Activated CD8-positive, alpha-beta memory T cell treated with anti-CD3 and anti-CD28 coated beads, Interleukin-2, amount 10 ng/mL, durations not matched to agents 7 days and 5 days (primary cell): ENCODE data around the gene MAPK4. TPM values are rescaled to one million over a fixed set of nuclear protein-coding genes. Genes with fewer than 3 reads are reported as not detected.

Source experiments
- ATAC-seq: fragments of 150-1000 bp; cut with Tn5 transposase; one replicate; pipeline ENCODE4 v1.10.0; 2021; ENCODE audit warnings: moderate library complexity
- CTCF ChIA-PET: fragments of 350-600 bp; sonication (Branson Sonifier 250); formaldehyde crosslinking; loops from one replicate; lab custom pipeline; 2021; ENCODE audit warnings: antibody characterized with exemption; lab: Charles Lee
- DNase-seq: peaks from one replicate; pipeline ENCODE4 v3.0.0-alpha.2; 2020
- H3K27ac Mint-ChIP-seq: one replicate; pipeline ENCODE4 v1.8.0; 2021; ENCODE audit warnings: mild to moderate bottlenecking, mixed read lengths
- H3K27me3 Mint-ChIP-seq: one replicate; pipeline ENCODE4 v1.8.0; 2021; ENCODE audit warnings: mixed read lengths
- H3K36me3 Mint-ChIP-seq: one replicate; pipeline ENCODE4 v1.8.0; 2021; ENCODE audit warnings: mild to moderate bottlenecking, mixed read lengths
- H3K4me1 Mint-ChIP-seq: one replicate; pipeline ENCODE4 v1.8.0; 2021; ENCODE audit warnings: mixed read lengths
- H3K4me3 Mint-ChIP-seq: one replicate; pipeline ENCODE4 v1.8.0; 2021; ENCODE audit warnings: mild to moderate bottlenecking, moderate library complexity, mixed read lengths
- H3K9me3 Mint-ChIP-seq: one replicate; pipeline ENCODE4 v1.8.0; 2022; ENCODE audit warnings: low read depth, mixed read lengths
- total RNA-seq, 2 experiments: library from RNA; stranded (reverse); gene quantifications; one replicate each; pipeline ENCODE4 v1.2.3, GENCODE V29; 2021

Gene MAPK4
- total RNA-seq, 2 experiments from 2014 or later = not detected

DNA sequence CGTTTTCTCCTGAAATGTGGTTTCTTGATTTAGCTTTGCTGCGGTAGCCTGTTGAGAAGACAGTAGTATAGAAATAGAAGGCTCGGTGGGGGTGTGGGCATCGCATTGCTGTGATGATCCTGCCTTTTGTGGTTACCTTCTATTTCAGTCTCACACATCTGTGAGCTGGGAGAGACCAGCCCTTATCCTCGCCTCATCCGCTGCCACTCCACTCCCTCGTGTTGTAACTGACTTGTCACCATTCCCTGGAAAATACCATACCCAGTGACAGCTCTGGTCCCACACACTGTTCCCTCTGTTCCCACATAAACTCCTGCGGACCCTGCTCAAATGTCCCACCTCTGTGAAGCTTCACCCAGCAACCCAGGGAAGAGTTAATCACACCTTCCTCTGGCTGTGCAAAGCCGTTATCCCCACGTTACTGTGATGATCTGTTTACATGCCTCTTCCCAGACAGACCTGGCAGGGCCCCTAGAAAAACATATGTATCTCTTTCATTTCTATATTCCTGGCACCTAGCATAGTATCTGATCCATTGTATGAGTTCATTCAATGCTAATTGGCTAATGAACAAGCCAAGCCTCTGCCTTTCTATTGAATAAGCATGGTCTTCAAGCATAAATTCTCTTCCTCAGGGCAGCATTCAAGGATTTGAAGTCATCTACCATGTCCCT lies 114.6 kb downstream of the MAPK4 start:
- no peaks in the 10 kb centered on the region for H3K4me1 Mint-ChIP-seq
- no peaks in the 10 kb centered on the region for H3K36me3 Mint-ChIP-seq
- no peaks in the 10 kb centered on the region for H3K9me3 Mint-ChIP-seq
- no peak overlapping the region for H3K4me3 Mint-ChIP-seq
- CTCF ChIA-PET = no interaction called here
- ATAC-seq (no peak), DNase-seq (no peak)
- no peak overlapping the region for H3K27ac Mint-ChIP-seq
- H3K27me3 Mint-ChIP-seq = no peaks in the 10 kb centered on the region

DNA sequence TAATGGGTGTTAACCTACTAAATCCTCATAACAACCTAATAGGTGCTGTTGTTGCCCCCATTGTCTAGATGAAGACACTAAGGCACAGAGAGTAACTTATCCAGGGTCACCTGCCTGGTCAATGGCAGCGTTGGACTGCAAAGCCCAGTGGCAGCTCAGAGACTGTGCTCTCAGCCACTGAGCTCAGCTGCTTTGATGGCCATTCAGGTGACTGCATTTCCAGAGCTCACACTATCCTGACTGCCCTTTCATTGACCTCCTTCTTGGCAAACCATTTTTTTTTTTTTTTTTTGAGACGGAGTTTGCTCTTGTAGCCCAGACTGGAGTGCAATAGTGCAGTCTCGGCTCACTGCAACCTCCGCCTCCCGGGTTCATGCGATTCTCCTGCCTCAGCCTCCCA lies 115.2 kb downstream of the MAPK4 start:
- H3K4me3 Mint-ChIP-seq = no peak overlapping the region
- ATAC-seq (no peak), DNase-seq (no peak)
- CTCF ChIA-PET = no interaction called here
- H3K4me1 Mint-ChIP-seq = no peaks in the 10 kb centered on the region
- H3K36me3 Mint-ChIP-seq = no peaks in the 10 kb centered on the region
- no peaks in the 10 kb centered on the region for H3K9me3 Mint-ChIP-seq
- H3K27me3 Mint-ChIP-seq = no peaks in the 10 kb centered on the region
- no peak overlapping the region for H3K27ac Mint-ChIP-seq

DNA sequence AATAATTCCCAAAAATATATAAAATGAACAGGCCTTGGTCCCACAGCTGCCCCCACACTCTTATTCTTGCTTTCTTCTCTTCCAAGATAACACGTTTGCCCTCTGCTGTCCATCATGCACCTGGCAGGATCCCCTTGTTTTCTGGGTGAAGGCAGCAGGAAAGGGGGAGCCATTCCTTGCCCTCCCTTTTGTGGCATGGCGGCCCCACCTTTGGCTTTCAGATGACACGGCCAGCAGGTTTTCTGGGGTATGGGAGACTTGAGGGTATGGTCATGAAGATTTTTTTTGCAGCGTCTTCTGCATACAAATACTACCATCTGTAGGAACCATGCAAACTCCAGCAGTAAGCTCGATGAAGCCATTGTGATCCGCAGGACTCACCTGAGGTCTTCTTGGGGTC lies 118.8 kb downstream of the MAPK4 start:
- CTCF ChIA-PET = no interaction called here
- ATAC-seq (no peak), DNase-seq (no peak)
- no peak overlapping the region for H3K27ac Mint-ChIP-seq
- no peak overlapping the region for H3K4me3 Mint-ChIP-seq
- no peaks in the 10 kb centered on the region for H3K36me3 Mint-ChIP-seq
- H3K4me1 Mint-ChIP-seq = no peaks in the 10 kb centered on the region
- peaks cover 6% of the 10 kb centered on the region for H3K27me3 Mint-ChIP-seq
- H3K9me3 Mint-ChIP-seq = no peaks in the 10 kb centered on the region

DNA sequence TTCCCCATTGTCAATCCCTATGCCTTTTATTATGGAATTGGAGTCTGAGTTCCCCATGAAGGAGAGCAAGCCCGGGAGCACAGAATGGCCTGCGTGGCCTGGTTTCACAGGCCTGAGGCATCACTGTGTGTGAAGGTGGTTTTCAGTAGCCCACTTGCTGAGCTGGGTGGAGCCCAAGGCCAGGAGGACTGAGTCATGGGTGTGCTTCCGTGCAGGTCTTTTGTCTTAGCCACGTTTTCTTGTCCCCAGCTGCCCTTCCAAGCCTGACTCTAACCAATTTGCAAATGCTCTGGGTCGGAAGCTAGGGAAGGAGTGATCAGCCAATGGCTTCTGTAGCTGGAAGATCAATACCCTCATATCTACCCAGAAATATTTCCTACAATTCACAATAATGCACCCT lies 119.2 kb downstream of the MAPK4 start:
- Mint-ChIP-seq H3K4me3 (no peak overlapping the region), H3K4me1 (no peaks in the 10 kb centered on the region), H3K27ac (no peak overlapping the region), H3K36me3 (no peaks in the 10 kb centered on the region), H3K9me3 (no peaks in the 10 kb centered on the region), H3K27me3 (peaks cover 6% of the 10 kb centered on the region)
- DNase-seq (no peak), ATAC-seq (no peak)
- CTCF ChIA-PET = no interaction called here

GRCh38 chr18:50679656-50680055 lies 119.8 kb downstream of the MAPK4 start:
- Mint-ChIP-seq H3K27ac (no peak overlapping the region), H3K27me3 (peaks cover 6% of the 10 kb centered on the region), H3K9me3 (no peaks in the 10 kb centered on the region), H3K4me1 (no peaks in the 10 kb centered on the region), H3K4me3 (no peak overlapping the region), H3K36me3 (no peaks in the 10 kb centered on the region)
- DNase-seq (no peak), ATAC-seq (no peak)
- CTCF ChIA-PET = no interaction called here

DNA sequence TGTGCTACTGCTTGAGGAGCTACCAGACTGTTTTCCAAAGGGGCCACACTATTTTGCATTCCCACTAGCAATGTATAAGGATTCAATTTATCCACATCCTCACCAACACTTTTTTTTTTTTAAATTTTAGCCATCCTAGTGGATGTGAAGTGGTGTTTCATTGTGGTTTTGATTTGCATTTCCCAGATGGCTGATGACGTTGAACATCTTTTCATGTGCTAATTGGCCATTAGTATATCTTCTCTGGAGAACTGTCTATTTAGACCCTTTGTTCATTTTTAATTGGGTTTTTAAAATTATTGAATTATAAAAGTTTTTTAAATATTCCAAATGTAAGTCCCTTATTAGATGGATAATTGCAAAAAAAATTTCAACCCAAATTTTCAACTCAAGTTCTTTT lies 121.1 kb downstream of the MAPK4 start:
- H3K27ac Mint-ChIP-seq = no peak overlapping the region
- H3K9me3 Mint-ChIP-seq = no peaks in the 10 kb centered on the region
- DNase-seq = no peak
- H3K36me3 Mint-ChIP-seq = no peaks in the 10 kb centered on the region
- CTCF ChIA-PET = no interaction called here
- H3K4me1 Mint-ChIP-seq = no peaks in the 10 kb centered on the region
- peaks cover 6% of the 10 kb centered on the region for H3K27me3 Mint-ChIP-seq
- no peak overlapping the region for H3K4me3 Mint-ChIP-seq
- no peak for ATAC-seq

GRCh38 chr18:50682852-50683251 lies 123.0 kb downstream of the MAPK4 start:
- DNase-seq (no peak), ATAC-seq (no peak)
- Mint-ChIP-seq H3K9me3 (no peaks in the 10 kb centered on the region), H3K4me3 (no peak overlapping the region), H3K27me3 (peaks cover 6% of the 10 kb centered on the region), H3K27ac (no peak overlapping the region), H3K4me1 (no peaks in the 10 kb centered on the region), H3K36me3 (no peaks in the 10 kb centered on the region)
- CTCF ChIA-PET = no interaction called here

GRCh38 chr18:50686409-50686808 lies 126.5 kb downstream of the MAPK4 start:
- H3K4me3 Mint-ChIP-seq = no peak overlapping the region
- no peaks in the 10 kb centered on the region for H3K9me3 Mint-ChIP-seq
- H3K4me1 Mint-ChIP-seq = no peaks in the 10 kb centered on the region
- H3K27ac Mint-ChIP-seq = no peak overlapping the region
- peaks cover 6% of the 10 kb centered on the region for H3K27me3 Mint-ChIP-seq
- CTCF ChIA-PET = no interaction called here
- ATAC-seq (no peak), DNase-seq (no peak)
- no peaks in the 10 kb centered on the region for H3K36me3 Mint-ChIP-seq

DNA sequence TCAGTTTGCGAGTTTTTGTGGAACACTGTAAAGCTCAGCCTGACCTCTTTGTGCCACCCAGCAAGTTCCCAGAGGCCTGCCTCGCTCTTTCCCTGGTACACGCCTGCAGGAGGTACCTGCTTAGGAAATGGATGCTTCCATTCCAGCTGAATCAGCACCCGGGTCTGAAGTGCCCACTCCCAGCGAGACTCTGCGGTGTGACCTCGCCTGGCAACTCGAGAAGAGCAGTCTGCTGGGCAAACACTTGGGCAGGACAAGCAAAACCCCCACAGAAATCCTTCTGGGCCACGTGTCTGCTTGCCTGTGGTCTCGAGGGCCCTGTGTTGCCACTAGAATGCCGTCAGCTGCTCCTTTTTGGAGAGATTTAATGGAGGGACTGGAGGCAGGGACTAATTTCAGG lies 127.6 kb downstream of the MAPK4 start:
- Mint-ChIP-seq H3K27ac (no peak overlapping the region), H3K9me3 (no peaks in the 10 kb centered on the region), H3K4me1 (no peaks in the 10 kb centered on the region), H3K4me3 (no peak overlapping the region), H3K27me3 (no peaks in the 10 kb centered on the region), H3K36me3 (no peaks in the 10 kb centered on the region)
- DNase-seq (no peak), ATAC-seq (no peak)
- CTCF ChIA-PET = no interaction called here

DNA sequence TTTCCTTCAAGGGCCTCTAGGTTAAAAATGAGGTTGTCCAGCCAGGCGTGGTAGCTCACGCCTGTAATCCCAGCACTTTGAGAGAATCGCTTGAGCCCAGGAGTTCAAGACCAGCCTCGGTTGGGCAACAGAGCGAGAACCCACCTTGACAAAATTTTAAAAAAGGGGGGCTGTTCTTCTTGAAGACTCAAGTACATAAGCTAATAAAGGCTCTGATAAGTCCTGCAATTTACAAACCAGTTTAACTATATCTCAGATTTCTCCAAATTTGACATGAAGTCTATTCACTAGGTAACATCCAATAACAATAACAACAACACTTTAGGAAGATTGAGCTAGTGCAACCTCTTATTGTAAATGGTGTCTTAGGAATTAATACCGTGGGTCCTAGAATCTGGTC lies 129.7 kb downstream of the MAPK4 start:
- no peaks in the 10 kb centered on the region for H3K9me3 Mint-ChIP-seq
- DNase-seq = no peak
- H3K36me3 Mint-ChIP-seq = no peaks in the 10 kb centered on the region
- H3K4me3 Mint-ChIP-seq = no peak overlapping the region
- no peaks in the 10 kb centered on the region for H3K4me1 Mint-ChIP-seq
- H3K27ac Mint-ChIP-seq = no peak overlapping the region
- CTCF ChIA-PET = no interaction called here
- no peaks in the 10 kb centered on the region for H3K27me3 Mint-ChIP-seq
- no peak for ATAC-seq

DNA sequence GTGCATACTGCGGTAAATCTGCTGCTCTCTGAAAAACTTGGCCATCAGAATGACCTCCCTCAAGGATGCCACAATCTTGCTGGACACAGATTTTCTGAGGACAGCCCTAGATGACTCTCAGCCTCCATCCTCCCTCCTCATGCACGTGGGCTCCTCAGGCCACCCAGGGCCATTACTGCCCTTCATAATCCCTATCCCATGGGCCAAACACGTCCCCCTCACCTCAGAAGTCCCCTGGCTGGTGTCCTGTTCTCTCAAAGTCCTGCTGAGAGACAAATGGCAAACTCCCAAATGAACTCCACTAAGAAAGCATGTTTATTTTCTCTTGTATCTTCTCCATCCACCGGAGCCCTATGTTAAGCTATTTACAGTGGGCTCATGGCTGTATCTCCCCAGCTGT lies 134.3 kb downstream of the MAPK4 start:
- H3K27me3 Mint-ChIP-seq = peaks cover 12% of the 10 kb centered on the region
- CTCF ChIA-PET = no interaction called here
- no peak overlapping the region for H3K4me3 Mint-ChIP-seq
- no peaks in the 10 kb centered on the region for H3K9me3 Mint-ChIP-seq
- H3K36me3 Mint-ChIP-seq = no peaks in the 10 kb centered on the region
- DNase-seq (no peak), ATAC-seq (no peak)
- H3K4me1 Mint-ChIP-seq = no peaks in the 10 kb centered on the region
- H3K27ac Mint-ChIP-seq = no peak overlapping the region

DNA sequence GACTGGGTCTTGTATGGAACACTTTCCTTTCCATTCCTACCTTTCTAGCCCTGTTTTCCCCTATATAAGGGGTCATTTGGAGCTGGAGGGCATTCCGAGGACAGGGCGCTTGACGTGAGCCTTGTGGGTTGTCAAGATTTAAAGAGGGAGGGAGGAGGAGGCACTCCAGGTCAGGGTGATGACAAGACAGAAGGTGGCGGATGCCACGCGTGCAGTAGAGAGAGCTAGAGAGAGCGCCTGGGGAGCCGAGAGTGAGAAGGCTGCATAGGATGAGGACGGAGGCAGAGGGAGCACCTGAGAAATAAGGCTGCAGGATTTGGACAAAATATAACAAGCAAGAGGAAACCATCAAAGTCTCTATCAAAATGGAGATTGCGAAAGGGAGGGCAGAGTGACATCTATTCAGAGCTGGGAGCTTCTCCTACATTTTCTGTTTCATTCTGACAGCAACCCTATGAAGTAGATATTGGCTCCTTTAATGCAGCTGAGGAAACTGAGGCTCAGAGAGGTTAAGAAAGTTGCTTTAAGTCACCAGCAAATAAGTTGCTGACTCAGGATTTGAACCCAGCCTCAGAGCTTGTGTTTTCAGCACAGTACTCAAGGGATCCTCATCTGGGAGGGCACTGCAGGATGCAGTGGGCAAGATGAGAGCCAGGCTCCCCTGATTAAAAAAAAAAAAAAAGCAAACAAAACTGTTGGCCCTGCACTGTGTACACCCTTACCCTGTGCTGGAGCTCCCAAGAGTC lies 135.7 kb downstream of the MAPK4 start:
- CTCF ChIA-PET = no interaction called here
- H3K9me3 Mint-ChIP-seq = no peaks in the 10 kb centered on the region
- DNase-seq (no peak), ATAC-seq (no peak)
- H3K4me1 Mint-ChIP-seq = no peaks in the 10 kb centered on the region
- no peak overlapping the region for H3K4me3 Mint-ChIP-seq
- H3K27me3 Mint-ChIP-seq = peaks cover 19% of the 10 kb centered on the region
- H3K36me3 Mint-ChIP-seq = no peaks in the 10 kb centered on the region
- no peak overlapping the region for H3K27ac Mint-ChIP-seq

- CTCF ChIA-PET = no interaction called here
- H3K36me3 Mint-ChIP-seq = no peaks in the 10 kb centered on the region
- no peak overlapping the region for H3K27ac Mint-ChIP-seq
- ATAC-seq = no peak
- no peak for DNase-seq
- H3K4me1 Mint-ChIP-seq = no peaks in the 10 kb centered on the region
- H3K9me3 Mint-ChIP-seq = no peaks in the 10 kb centered on the region
- H3K27me3 Mint-ChIP-seq = peaks cover 19% of the 10 kb centered on the region
- H3K4me3 Mint-ChIP-seq = no peak overlapping the region
Measured at GRCh38 chr18:50696436-50696835, 136.5 kb downstream of the MAPK4 start.

GRCh38 chr18:50696929-50697328 lies 137.0 kb downstream of the MAPK4 start:
- CTCF ChIA-PET = no interaction called here
- Mint-ChIP-seq H3K4me1 (no peaks in the 10 kb centered on the region), H3K4me3 (no peak overlapping the region), H3K27me3 (peaks cover 19% of the 10 kb centered on the region), H3K27ac (no peak overlapping the region), H3K9me3 (no peaks in the 10 kb centered on the region), H3K36me3 (no peaks in the 10 kb centered on the region)
- DNase-seq = no peak
- ATAC-seq = no peak
